Measurements from ENCODE around the gene SERPINH1. TPM values are rescaled to one million over a fixed set of nuclear protein-coding genes. Genes with fewer than 3 reads are reported as not detected.
A peak's percentile ranks its signal among the peaks of the same experiment; 100 is the strongest.

Gene SERPINH1
- total RNA-seq, 1 donor = 1,367 TPM

- DNase-seq (ENCODE audit: low read depth) = peak; percentile 100
- TF ChIP-seq, protein P1, sequence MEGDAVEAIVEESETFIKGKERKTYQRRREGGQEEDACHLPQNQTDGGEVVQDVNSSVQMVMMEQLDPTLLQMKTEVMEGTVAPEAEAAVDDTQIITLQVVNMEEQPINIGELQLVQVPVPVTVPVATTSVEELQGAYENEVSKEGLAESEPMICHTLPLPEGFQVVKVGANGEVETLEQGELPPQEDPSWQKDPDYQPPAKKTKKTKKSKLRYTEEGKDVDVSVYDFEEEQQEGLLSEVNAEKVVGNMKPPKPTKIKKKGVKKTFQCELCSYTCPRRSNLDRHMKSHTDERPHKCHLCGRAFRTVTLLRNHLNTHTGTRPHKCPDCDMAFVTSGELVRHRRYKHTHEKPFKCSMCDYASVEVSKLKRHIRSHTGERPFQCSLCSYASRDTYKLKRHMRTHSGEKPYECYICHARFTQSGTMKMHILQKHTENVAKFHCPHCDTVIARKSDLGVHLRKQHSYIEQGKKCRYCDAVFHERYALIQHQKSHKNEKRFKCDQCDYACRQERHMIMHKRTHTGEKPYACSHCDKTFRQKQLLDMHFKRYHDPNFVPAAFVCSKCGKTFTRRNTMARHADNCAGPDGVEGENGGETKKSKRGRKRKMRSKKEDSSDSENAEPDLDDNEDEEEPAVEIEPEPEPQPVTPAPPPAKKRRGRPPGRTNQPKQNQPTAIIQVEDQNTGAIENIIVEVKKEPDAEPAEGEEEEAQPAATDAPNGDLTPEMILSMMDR (IDR thresholded peaks at IDR 0.05; ENCODE audit: insufficient read depth, low read depth, low read length) = no peak
- H3K4me3 ChIP-seq (ENCODE audit: low read depth, low read length) = peak overlapping the region; percentile 43
Measured at GRCh38 chr11:75554258-75555022, 7.6 kb upstream of the SERPINH1 start.

DNA sequence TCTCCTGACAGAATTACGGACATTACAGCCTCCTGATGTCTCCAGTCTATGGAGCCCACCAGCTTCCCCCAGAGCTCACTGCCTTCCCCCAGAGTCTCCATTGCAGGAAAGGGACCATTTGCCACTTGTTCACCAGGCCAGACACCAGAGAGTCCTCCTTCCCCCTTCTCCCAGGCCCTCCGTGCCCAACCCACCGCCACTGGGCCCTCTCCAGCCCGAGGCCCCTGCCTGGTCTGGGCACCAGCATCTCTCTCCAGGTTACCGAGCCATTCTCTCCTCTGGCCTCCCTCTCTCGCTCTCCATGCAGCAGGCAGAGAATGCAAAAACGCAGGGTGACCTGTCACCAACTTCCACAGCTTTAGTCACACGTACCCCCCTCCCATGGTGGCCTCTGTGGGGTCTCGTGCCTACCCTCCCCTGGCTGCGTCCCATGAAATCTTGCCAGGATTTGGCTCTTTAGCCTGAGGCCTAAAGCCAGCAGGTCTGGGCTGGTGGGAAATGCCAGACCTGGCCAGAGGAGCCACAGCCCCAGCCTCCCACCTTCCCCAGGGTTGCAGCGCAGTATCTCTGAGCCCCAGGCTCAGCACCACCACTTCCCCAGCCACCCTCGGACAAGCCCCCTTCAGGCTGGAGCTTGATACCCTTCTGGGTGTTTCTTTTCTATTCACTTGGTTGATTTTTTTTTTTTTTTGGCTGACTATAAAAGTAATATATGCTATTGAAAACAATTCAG is 6.8 kb upstream of the SERPINH1 start:
- H3K4me3 ChIP-seq (ENCODE audit: low read depth, low read length) = peak overlapping the region; percentile 43
- no peak for DNase-seq (ENCODE audit: low read depth)
- TF ChIP-seq, protein P1 (IDR thresholded peaks at IDR 0.05; ENCODE audit: insufficient read depth, low read depth, low read length) = no peak

GRCh38 chr11:75556275-75556674 is 5.8 kb upstream of the SERPINH1 start:
- no peak for DNase-seq (ENCODE audit: low read depth)
- TF ChIP-seq, protein P1 (IDR thresholded peaks at IDR 0.05; ENCODE audit: insufficient read depth, low read depth, low read length) = no peak
- H3K4me3 ChIP-seq (ENCODE audit: low read depth, low read length) = no peak overlapping the region

- peak; percentile 97 for DNase-seq (ENCODE audit: low read depth)
- TF ChIP-seq, protein P1 (IDR thresholded peaks at IDR 0.05; ENCODE audit: insufficient read depth, low read depth, low read length) = no peak
- peak overlapping the region; percentile 38 for H3K4me3 ChIP-seq (ENCODE audit: low read depth, low read length)
Measured at GRCh38 chr11:75557666-75558494, 4.2 kb upstream of the SERPINH1 start.

- peak overlapping the region; percentile 38 for H3K4me3 ChIP-seq (ENCODE audit: low read depth, low read length)
- peak; percentile 95 for DNase-seq (ENCODE audit: low read depth)
- TF ChIP-seq, protein P1 (IDR thresholded peaks at IDR 0.05; ENCODE audit: insufficient read depth, low read depth, low read length) = no peak
Measured at GRCh38 chr11:75558939-75559843, 2.9 kb upstream of the SERPINH1 start.

- TF ChIP-seq, protein P1 (IDR thresholded peaks at IDR 0.05; ENCODE audit: insufficient read depth, low read depth, low read length) = no peak
- DNase-seq (ENCODE audit: low read depth) = no peak
Measured at GRCh38 chr11:75560644-75561043, 1.4 kb upstream of the SERPINH1 start.

More at GRCh38 chr11:75560644-75561043, 1.4 kb upstream of the SERPINH1 start:
- H3K4me3 ChIP-seq (ENCODE audit: low read depth, low read length) = no peak overlapping the region
